OCI-LY7 (cell line): ENCODE measurements around the gene RIC3. TPM values are rescaled to one million over a fixed set of nuclear protein-coding genes. Genes with fewer than 3 reads are reported as not detected.

Experiments
- BruUV-seq: library from RNA; stranded (reverse); fragments of 400-500 nt; replicated peaks from 2 replicates; lab custom pipeline; 2021; lab: Mats Ljungman, UMichigan
- CTCF ChIA-PET: fragments of 300-600 bp; sonication (Branson Sonifier 250); formaldehyde crosslinking; loops from one replicate; lab custom pipeline; 2022; ENCODE audit warnings: antibody characterized with exemption; ENCODE audit not compliant: unreplicated experiment; lab: Charles Lee
- POLR2A ChIA-PET: fragments of 300-600 bp; sonication (Branson Sonifier 250); formaldehyde crosslinking; loops from one replicate; lab custom pipeline; 2022; ENCODE audit warnings: antibody characterized with exemption; lab: Charles Lee
- DNase-seq: peaks from one replicate; pipeline ENCODE4 v3.0.0-alpha.2; 2015; ENCODE audit warnings: low spot score
- H2AFZ ChIP-seq: fragments of 200-600 bp; sonication (generic), shearing (Covaris generic); 2 replicates; pipeline ENCODE4 v1.6.1; 2014; ENCODE audit warnings: mild to moderate bottlenecking, antibody characterized with exemption, low read length, moderate library complexity
- H3K27ac ChIP-seq: fragments of 200-600 bp; sonication (generic); 2 replicates; pipeline ENCODE4 v1.5.1; 2014; ENCODE audit warnings: mixed run types, low read depth, mild to moderate bottlenecking, moderate library complexity, low read length, inconsistent platforms; ENCODE audit not compliant: poor library complexity, severe bottlenecking
- H3K36me3 ChIP-seq: fragments of 200-600 bp; sonication (generic); 2 replicates; pipeline ENCODE4 v1.6.1; 2014; ENCODE audit warnings: mild to moderate bottlenecking, antibody characterized with exemption, low read length, moderate library complexity, mixed read lengths; ENCODE audit not compliant: insufficient read depth
- H3K4me1 ChIP-seq: fragments of 200-600 bp; sonication (generic); 2 replicates; pipeline ENCODE4 v1.5.1; 2014; ENCODE audit warnings: mild to moderate bottlenecking, low read length; ENCODE audit not compliant: insufficient read depth, poor library complexity, severe bottlenecking
- H3K4me2 ChIP-seq: fragments of 200-600 bp; sonication (generic); 2 replicates; pipeline ENCODE4 v1.6.1; 2014; ENCODE audit warnings: mild to moderate bottlenecking, low read length
- H3K4me3 ChIP-seq: fragments of 200-600 bp; sonication (generic); 2 replicates; pipeline ENCODE4 v1.5.1; 2014; ENCODE audit warnings: mild to moderate bottlenecking, low read depth, low read length; ENCODE audit not compliant: poor library complexity, severe bottlenecking
- H3K79me2 ChIP-seq: fragments of 200-600 bp; sonication (generic); 2 replicates; pipeline ENCODE4 v1.6.1; 2016; ENCODE audit warnings: low read depth, mild to moderate bottlenecking, low read length, moderate library complexity, mixed read lengths; ENCODE audit not compliant: insufficient read depth
- H3K9me2 ChIP-seq: fragments of 200-600 bp; sonication (generic); 2 replicates; pipeline ENCODE4 v1.6.1; 2016; ENCODE audit warnings: mild to moderate bottlenecking, low read length, mixed read lengths; ENCODE audit not compliant: insufficient read depth
- H3K9me3 ChIP-seq: fragments of 200-600 bp; sonication (generic); 2 replicates; pipeline ENCODE4 v1.6.1; 2014; ENCODE audit warnings: mild to moderate bottlenecking, mixed run types, low read length, mixed read lengths
- H4K20me1 ChIP-seq: fragments of 200-600 bp; sonication (generic); 2 replicates; pipeline ENCODE4 v1.6.1; 2014; ENCODE audit warnings: mild to moderate bottlenecking, antibody characterized with exemption, low read length, moderate library complexity, mixed read lengths; ENCODE audit not compliant: insufficient read depth
- CTCF ChIP-seq: fragments of 200-600 bp; sonication (generic); conservative IDR thresholded peaks from 2 replicates; pipeline ENCODE4 v1.5.1; 2014; ENCODE audit warnings: mild to moderate bottlenecking, antibody characterized with exemption, low read length, moderate library complexity, mixed read lengths
- EZH2phosphoT487 ChIP-seq: fragments of 200-600 bp; sonication (generic); IDR thresholded peaks from 2 replicates; pipeline ENCODE4 v1.6.1; 2018; ENCODE audit warnings: low read depth, borderline replicate concordance, mild to moderate bottlenecking, mixed run types, antibody characterized with exemption, low read length, moderate library complexity, mixed read lengths
- intact Hi-C: fragments of 100-400 bp; cut with micrococcal nuclease; formaldehyde crosslinking; loops from one replicate; pipeline ENCODE4 v1.10.0; 2022; ENCODE audit not compliant: unreplicated experiment
- total RNA-seq, 2 experiments: library from RNA; depleted of rRNA in 1 of 2; stranded (reverse); fragments of >200 nt in 1 of 2; shearing (Covaris generic) in 1 of 2; gene quantifications; 2 replicates each; pipeline ENCODE4 v1.2.3, GENCODE V29; 2014 to 2022

The RIC3 gene
- total RNA-seq, 2 experiments from 2014 or later, result not detected

- H3K4me1 ChIP-seq, result no peaks in the 10 kb centered on the region
- no peak overlapping the region for H3K27ac ChIP-seq
- H3K9me2 ChIP-seq, result no peaks in the 10 kb centered on the region
- no peak overlapping the region for H3K4me3 ChIP-seq
- BruUV-seq, result no TSS peak
- no peaks in the 10 kb centered on the region for H3K79me2 ChIP-seq
- H3K4me2 ChIP-seq, result no peak overlapping the region
- H3K9me3 ChIP-seq, result no peaks in the 10 kb centered on the region
- ChIA-PET CTCF (no interaction called here), POLR2A (interaction anchor here (0.5 kb wide), 1 partner anchor 1905 kb away, joined by 3 read pairs; no protein-coding TSS in a partner anchor)
- intact Hi-C loops, result no loop called here
- no peak overlapping the region for H2AFZ ChIP-seq
- TF ChIP-seq CTCF, result no peak
- no peak for TF ChIP-seq EZH2phosphoT487
- no peak for DNase-seq
- H3K36me3 ChIP-seq, result no peaks in the 10 kb centered on the region
- H4K20me1 ChIP-seq, result no peaks in the 10 kb centered on the region
Measured at GRCh38 chr11:8217136-8217535, 48.3 kb upstream of the RIC3 start.

GRCh38 chr11:8213376-8213775 is 44.6 kb upstream of the RIC3 start:
- Histone ChIP-seq H3K27ac (no peak overlapping the region), H3K36me3 (no peaks in the 10 kb centered on the region), H3K9me2 (no peaks in the 10 kb centered on the region), H3K4me2 (no peak overlapping the region), H2AFZ (no peak overlapping the region), H3K79me2 (no peaks in the 10 kb centered on the region), H3K9me3 (no peaks in the 10 kb centered on the region), H3K4me1 (no peaks in the 10 kb centered on the region), H3K4me3 (no peak overlapping the region), H4K20me1 (no peaks in the 10 kb centered on the region)
- BruUV-seq, result no TSS peak
- no peak for TF ChIP-seq CTCF
- CTCF ChIA-PET, result no interaction called here
- intact Hi-C loops, result no loop called here
- POLR2A ChIA-PET, result no interaction called here
- no peak for DNase-seq

GRCh38 chr11:8209208-8209807 is 40.5 kb upstream of the RIC3 start:
- H3K36me3 ChIP-seq, result no peaks in the 10 kb centered on the region
- H3K79me2 ChIP-seq, result no peaks in the 10 kb centered on the region
- POLR2A ChIA-PET, result no interaction called here
- no peaks in the 10 kb centered on the region for H3K9me3 ChIP-seq
- no peak for DNase-seq
- BruUV-seq, result no TSS peak
- no peaks in the 10 kb centered on the region for H3K4me1 ChIP-seq
- intact Hi-C loops, result no loop called here
- no peak overlapping the region for H3K27ac ChIP-seq
- H2AFZ ChIP-seq, result no peak overlapping the region
- TF ChIP-seq CTCF, result peak; percentile 75
- TF ChIP-seq EZH2phosphoT487, result no peak
- no peak overlapping the region for H3K4me3 ChIP-seq
- no peak overlapping the region for H3K4me2 ChIP-seq
- no peaks in the 10 kb centered on the region for H3K9me2 ChIP-seq
- CTCF ChIA-PET, result no interaction called here
- H4K20me1 ChIP-seq, result no peaks in the 10 kb centered on the region
